HG03457 (cell line): Measurements from ENCODE around the gene RAB40A.

ENCODE experiments used
- ATAC-seq: cut with Tn5 transposase; IDR thresholded peaks from one replicate; pipeline ENCODE4 v1.9.1; 2021; ENCODE audit warnings: moderate number of reproducible peaks; ENCODE audit not compliant: unreplicated experiment

RAB40A gene, protein sequence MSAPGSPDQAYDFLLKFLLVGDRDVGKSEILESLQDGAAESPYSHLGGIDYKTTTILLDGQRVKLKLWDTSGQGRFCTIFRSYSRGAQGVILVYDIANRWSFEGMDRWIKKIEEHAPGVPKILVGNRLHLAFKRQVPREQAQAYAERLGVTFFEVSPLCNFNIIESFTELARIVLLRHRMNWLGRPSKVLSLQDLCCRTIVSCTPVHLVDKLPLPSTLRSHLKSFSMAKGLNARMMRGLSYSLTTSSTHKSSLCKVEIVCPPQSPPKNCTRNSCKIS

DNA sequence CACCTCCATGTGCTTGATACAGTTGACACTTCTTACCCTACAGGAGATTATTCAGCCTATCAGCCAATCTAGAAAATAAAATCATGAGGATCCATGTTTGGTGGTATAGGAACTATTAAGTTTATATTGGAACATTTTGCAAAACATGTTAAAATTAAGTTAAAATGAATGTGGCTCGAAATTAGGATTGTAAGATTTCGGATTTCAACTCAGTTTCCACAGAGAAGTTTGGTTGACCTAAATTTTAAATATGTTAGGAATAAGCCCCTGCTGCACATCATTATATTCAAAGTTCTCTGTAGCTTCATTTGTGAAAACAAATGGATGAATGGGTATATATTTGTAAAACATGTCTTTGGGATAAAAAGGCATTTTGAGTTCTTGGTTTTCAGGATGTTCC lies at the start of gene RAB40A:
TSS of gene RAB40A (minus strand) at position 101 of the 400 bp plus-strand sequence. CDS start 18,733 bp downstream, outside the sequence.
- no peak for ATAC-seq

DNA sequence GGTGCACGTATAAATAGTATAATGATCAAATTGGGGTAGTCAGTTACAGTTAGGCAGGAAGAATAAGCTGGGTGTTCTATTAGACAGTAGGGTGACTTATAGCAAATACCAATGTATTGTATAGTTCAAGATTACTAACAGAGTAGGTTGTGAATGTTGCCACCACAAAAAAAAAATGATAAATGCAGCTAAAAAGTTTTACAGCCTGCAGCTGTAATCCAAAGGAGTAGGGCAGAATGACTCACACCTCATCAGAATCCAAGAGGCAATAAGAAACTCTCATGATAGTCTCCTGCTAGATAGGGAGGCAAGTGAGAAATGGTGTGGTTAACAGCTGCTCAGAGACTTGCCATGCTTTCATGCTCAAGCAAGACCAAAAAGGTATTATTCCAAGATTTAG lies 46.5 kb upstream of the RAB40A start:
- no peak for ATAC-seq

DNA sequence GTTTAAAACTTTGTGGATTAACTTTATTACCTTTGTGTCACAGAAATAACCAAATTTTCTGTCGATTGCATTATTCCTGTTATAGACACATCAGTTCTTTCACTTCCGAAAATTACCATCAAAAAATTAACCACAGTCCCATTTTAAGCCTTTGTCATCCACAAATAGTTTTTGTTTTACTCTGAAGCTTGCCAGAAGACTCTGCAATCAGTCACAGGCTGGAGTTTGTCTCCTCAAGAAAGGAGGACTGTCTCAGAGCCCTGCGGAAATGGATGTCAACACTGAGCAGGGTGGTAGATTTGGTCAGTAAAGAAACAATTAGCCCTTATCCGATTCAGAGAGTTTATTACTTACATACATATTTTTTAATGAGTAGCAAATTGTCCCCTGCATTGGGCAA lies 45.9 kb upstream of the RAB40A start:
- ATAC-seq: no peak

DNA sequence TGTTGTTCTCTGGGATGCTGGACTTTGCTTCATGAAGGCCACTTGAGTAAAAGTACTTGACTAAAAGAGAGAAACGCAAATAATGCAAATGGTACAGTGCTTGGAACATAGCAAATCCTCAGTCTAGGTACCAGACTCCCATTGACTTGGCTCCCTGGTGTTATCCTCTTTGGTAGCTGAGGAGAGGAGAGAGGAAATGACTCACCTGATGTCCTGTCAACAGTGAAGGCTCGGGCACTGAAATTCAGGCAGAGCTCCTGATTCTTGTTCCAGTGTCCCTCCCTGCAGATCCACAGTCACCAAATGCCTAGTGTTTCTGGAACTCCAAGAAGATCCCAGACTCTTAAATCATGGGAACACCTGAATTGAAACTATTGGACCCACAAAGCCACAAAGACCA lies 43.5 kb upstream of the RAB40A start:
- ATAC-seq: no peak

DNA sequence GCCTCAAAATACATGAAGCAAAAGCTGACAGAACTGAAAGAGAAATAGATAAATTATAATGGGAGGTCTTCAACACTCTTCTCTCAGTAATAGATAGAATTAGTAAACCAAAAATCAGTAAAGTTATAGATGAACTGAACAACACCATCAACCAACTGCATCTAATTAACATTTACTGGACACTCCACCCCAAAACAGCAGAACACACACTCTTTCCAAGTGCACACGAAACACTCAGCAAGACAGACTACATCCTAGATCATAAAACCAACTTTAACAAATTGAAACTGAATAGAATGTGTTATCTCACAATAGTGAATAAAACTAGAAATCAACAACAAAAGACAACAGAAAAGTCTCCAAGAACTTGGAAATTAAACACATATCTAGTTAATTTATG lies 41.0 kb upstream of the RAB40A start:
- no peak for ATAC-seq

DNA sequence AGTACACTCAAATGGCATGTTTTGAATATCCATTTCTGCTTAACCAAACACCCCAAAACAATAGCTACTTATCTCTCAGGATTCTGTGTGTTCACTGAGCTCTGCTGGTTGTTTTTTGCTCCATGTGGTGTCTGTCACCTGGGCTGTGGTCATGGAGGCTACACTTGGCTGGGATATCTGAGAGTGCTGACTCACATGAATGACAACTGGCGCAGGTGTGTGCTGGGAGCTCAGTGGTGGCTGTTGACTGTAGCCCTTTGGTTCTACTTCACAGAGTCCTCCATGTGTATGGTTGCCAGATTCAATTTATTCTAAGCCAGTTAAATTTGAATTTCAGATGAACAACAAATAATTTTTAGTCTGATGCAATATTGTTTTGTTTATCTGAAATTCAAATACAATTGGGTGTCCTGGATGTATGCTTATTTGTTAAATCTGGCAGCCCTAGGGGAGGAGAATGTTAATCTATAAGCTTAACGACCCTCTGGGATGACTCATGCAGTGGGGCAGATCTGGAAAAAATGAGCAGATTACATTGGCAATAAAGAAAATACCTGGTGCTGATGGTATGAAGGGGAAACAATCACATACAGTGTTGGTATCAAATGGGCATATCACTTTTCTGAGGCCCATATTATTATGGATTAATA lies 37.8 kb upstream of the RAB40A start:
- no peak for ATAC-seq

DNA sequence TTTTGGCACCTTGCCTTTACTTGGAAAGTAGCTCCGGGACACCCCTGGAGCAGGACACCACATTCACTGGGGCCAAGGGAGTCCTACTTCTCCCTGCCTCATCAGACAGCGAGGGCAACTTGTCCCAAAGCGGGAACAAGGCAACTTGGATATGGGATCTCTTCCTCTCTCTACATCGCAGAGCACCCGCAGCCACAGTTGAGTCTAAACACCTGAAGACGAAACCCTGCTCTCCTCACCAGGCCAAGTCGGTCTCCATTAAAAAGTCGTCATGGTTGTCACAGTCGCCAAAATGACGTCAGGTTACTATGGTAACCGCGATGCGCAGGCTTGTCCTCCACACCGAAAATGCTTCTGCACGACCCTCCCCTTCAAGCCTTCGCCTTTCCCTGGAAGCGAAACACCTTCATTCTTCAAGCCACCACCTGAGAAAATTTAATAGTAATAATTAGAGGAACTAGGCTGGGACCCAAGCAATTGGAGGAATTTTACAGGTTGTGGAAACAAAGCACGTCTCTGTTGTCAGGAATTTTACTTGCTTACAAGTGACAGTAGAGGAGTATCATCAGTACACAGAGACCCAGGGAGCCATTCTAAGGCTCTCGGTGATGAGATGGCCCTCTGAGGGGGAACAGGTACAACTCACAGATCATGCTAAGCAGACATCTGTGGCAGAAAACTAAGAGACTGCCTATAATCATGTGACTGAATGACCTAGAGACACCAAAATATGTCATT lies 35.6 kb upstream of the RAB40A start:
- no peak for ATAC-seq

DNA sequence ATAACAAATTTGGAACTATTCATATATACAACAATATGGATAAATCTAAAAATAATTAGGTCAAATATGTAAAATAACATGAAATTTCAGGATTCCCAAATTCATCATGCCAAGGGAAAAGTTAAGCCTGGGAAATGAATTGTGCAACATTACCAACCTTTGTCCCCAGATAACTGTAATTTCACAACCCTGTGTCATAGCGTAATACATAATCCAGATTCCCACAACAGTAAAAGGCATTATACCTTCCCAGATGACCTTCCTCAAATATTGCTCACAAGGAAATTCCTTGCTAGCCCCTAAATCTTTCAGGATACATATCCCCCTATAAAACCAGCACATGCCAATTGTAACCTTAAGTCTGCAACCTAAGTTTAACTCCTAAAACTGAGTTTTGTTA lies 32.9 kb upstream of the RAB40A start:
- ATAC-seq: no peak

DNA sequence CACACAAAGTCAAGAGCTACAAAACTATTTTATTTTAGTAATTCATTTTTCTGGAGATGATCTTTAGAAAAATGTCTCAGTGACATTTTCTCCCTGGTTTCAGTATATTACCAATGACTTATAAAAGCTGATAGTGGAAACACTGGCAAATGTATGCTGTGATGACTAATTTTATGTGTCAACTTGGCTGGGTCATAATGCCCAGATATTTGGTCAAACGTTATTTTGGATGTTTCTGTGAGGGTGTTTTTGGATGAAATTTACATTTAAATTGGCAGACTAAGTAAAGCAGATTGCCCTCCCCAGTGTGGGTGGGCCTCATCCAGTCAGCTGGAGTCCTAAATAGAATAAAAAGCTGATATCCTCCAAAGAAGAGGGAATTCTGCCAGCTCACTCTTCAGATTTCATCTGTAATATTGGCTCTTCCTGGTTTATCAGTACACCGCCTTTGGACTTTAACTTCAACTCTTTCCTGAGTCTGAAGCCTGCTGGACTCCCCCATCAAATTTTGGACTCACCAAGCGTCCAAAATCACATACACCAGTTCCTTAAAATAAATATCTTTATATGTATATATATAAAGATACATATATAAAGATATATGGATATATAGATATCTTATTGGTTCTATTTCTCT lies 31.2 kb upstream of the RAB40A start:
- no peak for ATAC-seq

DNA sequence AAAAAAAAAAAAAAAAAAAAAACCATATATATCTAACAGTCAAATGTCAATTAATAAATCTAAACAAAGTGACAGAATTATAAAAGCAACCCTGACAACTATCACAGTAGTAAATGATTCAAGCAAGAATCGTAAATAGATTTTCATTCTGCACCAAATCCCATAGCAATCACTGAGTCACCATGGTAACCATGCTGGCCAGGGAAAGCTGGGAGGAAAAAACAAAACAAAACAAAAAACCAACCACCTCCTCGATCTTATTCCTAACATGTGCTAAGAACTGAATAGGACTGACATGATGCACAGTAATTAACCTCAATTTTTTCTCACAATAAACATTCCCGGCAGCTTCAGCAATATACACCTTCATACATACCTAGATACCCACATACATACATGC lies 30.6 kb upstream of the RAB40A start:
- ATAC-seq: no peak

DNA sequence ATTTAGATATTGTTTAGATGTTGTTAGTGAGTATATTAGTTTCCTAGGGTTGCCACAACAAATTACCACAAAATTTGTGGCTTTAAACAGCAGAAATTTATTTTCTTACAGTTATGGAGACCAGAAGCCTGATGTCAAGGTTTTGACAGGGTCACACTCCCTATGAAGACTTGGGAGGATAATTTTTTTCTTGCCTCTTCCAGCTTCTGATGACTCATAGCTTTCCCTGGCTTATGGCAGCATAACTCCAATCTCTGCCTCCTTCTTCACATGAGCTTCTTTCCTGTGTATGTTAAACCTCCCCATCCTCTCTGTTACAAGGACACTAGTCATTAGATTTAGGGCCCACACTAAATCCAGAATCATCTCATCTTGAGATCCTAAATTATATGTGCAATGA lies 20.9 kb upstream of the RAB40A start:
- ATAC-seq: no peak

DNA sequence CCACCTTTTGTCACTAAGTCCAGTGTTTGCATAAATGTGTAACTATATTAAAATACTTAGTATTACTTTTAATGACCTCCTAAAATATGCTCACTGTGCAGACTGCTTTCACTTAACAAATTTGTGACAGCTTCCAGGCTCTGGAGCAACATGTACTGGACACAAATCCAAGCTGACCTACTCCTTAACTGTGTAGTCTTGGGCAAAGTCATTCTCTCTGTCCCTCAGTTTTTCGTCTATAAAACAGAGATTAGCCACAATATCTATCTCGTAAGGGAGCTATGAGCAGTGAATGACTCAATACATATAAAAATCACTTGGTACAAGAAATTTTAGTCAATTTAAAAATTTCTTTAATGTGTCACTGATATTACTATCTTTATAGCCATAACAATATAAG lies 20.4 kb upstream of the RAB40A start:
- no peak for ATAC-seq

DNA sequence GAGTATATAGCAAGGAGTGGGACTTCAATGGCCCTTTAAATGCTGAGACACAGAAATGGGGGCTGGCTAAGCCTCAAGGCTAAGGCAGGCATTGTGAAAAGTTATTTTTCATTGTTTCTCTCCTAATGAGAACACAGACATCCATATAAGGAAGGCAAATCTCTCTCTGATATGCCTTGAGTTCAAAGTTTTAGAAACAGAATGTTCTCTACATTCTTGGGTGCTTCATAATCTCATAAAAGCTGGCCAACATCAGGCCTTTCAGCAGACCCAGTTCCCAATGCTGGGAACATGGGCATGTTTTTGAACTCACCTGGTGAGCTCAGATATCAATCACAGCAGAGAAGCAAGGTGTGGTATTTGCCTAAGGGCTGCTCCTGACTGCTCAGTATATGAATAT lies 19.4 kb upstream of the RAB40A start:
- no peak for ATAC-seq

DNA sequence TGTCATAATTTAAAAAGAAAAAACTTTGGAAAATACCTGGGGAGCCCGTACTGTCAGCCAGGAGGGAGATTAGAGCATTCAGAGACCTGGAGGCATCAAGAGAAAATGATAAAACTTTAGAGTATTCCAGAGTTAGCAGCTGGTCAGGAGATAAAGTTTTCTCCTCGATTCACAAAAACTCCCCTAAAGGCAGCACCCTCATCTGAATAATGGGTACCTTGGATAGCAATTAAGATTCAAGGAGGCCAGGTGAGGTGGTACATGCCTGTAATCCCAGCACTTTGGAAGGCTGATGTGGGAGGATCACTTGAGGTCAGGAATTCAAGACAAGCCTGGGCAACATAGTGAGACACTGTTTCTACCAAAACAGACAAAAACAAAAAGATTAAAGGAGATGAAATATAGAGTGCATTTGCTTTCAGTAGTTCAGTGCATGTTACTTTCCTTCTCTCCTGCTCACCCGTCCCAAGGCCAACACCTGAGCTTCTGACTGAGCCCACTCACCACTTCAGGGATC lies 18.6 kb upstream of the RAB40A start:
- no peak for ATAC-seq

DNA sequence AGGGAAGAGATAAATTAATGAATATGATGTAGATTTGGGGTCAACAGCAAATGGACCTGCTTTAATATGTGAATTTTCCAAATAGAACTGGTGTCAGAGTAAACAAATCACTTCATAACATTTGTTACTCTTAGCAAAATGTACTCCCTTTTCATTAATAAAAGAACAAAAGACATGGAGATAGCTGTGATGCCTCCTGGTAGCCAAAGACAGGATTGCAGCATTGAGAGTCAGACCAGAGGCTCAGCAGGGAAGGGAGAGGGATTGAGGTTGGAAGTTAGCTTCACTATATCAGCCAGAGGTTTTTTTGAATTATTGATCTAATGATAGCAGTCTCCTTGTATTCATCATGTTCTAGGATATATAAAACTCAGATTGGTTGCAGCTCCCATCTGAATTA lies 17.4 kb upstream of the RAB40A start:
- ATAC-seq: no peak

DNA sequence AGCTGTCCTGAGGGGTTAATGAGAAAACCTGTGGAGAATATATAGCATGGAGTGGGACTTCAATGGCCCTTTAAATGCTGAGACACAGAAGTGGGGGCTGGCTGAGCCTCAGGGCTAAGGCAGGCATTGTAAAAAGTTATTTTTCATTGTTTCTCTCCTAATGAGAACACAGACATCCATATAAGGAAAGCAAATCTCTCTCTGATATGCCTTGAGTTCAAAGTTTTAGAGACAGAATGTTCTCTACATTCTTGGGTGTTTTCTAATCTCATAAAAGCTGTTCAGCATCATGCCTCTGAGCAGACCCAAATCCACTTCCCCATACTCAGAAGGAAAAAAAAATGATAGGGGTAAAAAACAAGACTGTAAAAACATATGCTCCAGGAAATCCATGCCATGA lies 16.8 kb upstream of the RAB40A start:
- no peak for ATAC-seq

DNA sequence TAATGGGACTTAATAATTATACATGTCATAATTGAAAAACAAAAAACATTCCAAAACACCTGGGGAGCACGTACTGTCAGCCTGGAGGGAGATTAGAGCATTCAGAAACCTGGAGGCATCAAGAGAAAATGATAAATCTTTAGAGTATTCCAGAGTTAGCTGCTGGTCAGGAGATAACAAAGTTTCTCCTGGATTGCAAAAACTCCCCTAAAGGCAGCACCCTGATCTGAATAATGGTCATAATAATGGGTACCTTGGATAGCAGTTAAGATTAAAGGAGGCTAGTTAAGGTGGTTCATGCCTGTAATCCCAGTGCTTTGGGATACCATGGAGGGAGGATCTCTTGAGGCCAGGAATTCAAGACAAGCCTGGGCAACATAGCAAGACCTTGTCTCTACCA lies 15.9 kb upstream of the RAB40A start:
- ATAC-seq: no peak

DNA sequence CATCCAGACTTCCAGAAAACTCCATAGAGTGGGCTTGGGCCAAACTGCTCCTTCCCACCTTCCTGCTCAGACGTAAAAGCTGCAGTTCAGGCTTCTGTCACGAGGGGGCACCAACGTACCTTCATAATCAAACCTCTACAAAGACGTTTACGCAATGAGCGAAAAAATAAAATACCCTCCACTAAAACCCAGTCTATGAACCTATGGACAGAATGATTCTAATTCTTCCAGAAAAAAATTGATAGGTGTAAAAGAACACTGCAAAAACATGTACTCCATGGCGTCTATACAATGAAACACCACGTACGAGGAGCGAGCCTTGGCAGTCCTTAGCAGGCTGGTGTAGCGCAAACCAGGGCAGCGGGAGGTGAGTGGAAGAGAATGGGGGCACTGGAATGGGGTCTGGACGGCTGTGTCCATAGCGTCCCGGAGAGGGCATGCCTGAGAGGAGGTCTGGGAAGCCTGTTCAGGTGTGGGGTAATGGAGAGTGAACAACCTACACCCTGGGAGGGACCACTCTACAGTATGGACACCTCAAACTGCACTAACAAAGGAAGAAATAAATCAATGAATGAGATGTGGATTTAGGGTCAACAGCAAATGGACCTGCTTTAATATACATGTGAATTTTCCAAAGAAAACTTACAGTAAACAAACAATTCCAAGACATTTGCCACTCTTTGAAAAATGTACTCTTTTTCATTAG lies 14.4 kb upstream of the RAB40A start:
- no peak for ATAC-seq

DNA sequence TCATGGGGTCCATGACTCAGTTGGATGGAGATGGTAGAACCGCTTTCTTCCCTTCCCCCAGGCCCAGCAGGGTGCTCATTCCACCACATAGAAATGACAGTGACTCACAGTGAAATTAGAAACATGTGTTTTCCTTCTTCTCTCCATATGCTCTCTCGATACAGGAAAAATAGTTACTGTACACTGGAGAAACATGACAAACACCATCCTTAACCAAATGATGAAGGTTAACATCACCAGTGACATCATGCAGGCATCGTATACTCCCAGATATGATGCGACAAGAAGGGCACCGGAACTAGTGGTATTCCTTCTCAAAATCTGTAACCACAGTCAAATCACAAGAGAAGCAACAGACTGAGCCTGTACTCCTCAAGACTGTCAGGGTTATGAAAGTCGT lies 11.7 kb upstream of the RAB40A start:
- no peak for ATAC-seq

DNA sequence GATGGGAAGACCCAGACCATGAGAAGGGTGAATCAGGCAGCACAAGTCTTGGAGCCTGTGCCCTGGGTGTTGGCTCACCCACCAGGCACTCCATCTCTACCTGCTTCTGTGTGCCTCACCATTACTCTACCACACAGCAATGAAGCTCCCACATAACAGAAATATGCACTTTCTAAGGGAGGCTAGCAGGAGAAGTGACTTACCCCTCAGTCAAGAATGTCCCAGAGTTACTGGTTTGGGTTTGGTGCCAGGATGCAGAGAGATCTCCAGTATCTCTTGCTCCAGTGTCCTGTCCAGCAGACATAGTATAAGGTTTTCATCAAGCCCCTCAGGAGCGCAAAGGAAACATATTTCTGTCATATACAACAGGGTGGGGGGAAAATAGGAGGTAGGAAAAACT lies 11.3 kb upstream of the RAB40A start:
- ATAC-seq: no peak

DNA sequence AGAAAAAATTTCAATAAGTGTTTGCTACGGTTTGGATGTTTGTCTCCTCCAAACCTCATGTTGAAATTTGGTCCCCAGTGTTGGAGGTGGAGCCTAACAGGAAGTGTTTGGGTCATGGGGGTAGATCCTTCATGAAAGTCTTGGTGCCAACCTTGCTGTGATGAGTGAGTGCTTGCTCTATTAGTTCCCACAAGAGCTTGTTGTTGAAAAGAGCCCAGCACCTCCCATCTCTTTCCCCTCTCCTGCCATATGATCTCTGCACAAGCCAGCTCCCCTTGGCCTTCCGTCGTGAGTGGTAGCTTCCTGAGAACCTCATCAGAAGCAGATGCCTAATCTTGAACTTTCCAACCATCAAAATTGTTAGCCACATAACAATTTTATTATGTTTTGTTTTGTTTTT lies 10.3 kb upstream of the RAB40A start:
- ATAC-seq: no peak
